ENCODE measurements around the gene PALLD.

The PALLD gene

GRCh38 chr4:168677063-168677462 lies 180.2 kb downstream of the PALLD start:
- Histone ChIP-seq H3K36me3 (ENCODE audit: low read depth) (no peaks in the 10 kb centered on the region), H3K9me3 (ENCODE audit: severe bottlenecking) (no peaks in the 10 kb centered on the region), H3K27ac (ENCODE audit: poor library complexity, severe bottlenecking) (no peak overlapping the region), H3K4me3 (ENCODE audit: severe bottlenecking) (no peak overlapping the region), H3K4me1 (ENCODE audit: insufficient read depth, poor library complexity, severe bottlenecking) (peaks cover 7% of the 10 kb centered on the region), H3K27me3 (ENCODE audit: insufficient read depth, poor library complexity, severe bottlenecking) (no peaks in the 10 kb centered on the region)
- no peak for TF ChIP-seq CTCF (IDR thresholded peaks at IDR 0.05; ENCODE audit: poor library complexity, severe bottlenecking)
- no peak for ATAC-seq (ENCODE audit: low read depth)
- no peak for DNase-seq (ENCODE audit: low spot score)

- H3K4me1 ChIP-seq (ENCODE audit: insufficient read depth, poor library complexity, severe bottlenecking), result peaks cover 7% of the 10 kb centered on the region
- ATAC-seq (ENCODE audit: low read depth) (no peak), DNase-seq (ENCODE audit: low spot score) (no peak)
- no peak overlapping the region for H3K27ac ChIP-seq (ENCODE audit: poor library complexity, severe bottlenecking)
- no peak overlapping the region for H3K4me3 ChIP-seq (ENCODE audit: severe bottlenecking)
- no peaks in the 10 kb centered on the region for H3K36me3 ChIP-seq (ENCODE audit: low read depth)
- no peak for TF ChIP-seq CTCF (IDR thresholded peaks at IDR 0.05; ENCODE audit: poor library complexity, severe bottlenecking)
- no peaks in the 10 kb centered on the region for H3K9me3 ChIP-seq (ENCODE audit: severe bottlenecking)
- no peaks in the 10 kb centered on the region for H3K27me3 ChIP-seq (ENCODE audit: insufficient read depth, poor library complexity, severe bottlenecking)
Measured at GRCh38 chr4:168677879-168678278, 181.0 kb downstream of the PALLD start.

GRCh38 chr4:168678751-168679366 lies 182.0 kb downstream of the PALLD start:
- no peaks in the 10 kb centered on the region for H3K27me3 ChIP-seq (ENCODE audit: insufficient read depth, poor library complexity, severe bottlenecking)
- H3K27ac ChIP-seq (ENCODE audit: poor library complexity, severe bottlenecking), result no peak overlapping the region
- ATAC-seq (ENCODE audit: low read depth), result no peak
- DNase-seq (ENCODE audit: low spot score), result no peak
- no peak for TF ChIP-seq CTCF (IDR thresholded peaks at IDR 0.05; ENCODE audit: poor library complexity, severe bottlenecking)
- H3K9me3 ChIP-seq (ENCODE audit: severe bottlenecking), result no peaks in the 10 kb centered on the region
- H3K4me3 ChIP-seq (ENCODE audit: severe bottlenecking), result no peak overlapping the region
- no peaks in the 10 kb centered on the region for H3K36me3 ChIP-seq (ENCODE audit: low read depth)
- peaks cover 7% of the 10 kb centered on the region for H3K4me1 ChIP-seq (ENCODE audit: insufficient read depth, poor library complexity, severe bottlenecking)

- H3K36me3 ChIP-seq (ENCODE audit: low read depth), result no peaks in the 10 kb centered on the region
- DNase-seq (ENCODE audit: low spot score) (no peak), ATAC-seq (ENCODE audit: low read depth) (no peak)
- H3K27ac ChIP-seq (ENCODE audit: poor library complexity, severe bottlenecking), result peak overlapping the region; percentile 16
- H3K4me3 ChIP-seq (ENCODE audit: severe bottlenecking), result no peak overlapping the region
- no peak for TF ChIP-seq CTCF (IDR thresholded peaks at IDR 0.05; ENCODE audit: poor library complexity, severe bottlenecking)
- no peaks in the 10 kb centered on the region for H3K27me3 ChIP-seq (ENCODE audit: insufficient read depth, poor library complexity, severe bottlenecking)
- no peaks in the 10 kb centered on the region for H3K9me3 ChIP-seq (ENCODE audit: severe bottlenecking)
- H3K4me1 ChIP-seq (ENCODE audit: insufficient read depth, poor library complexity, severe bottlenecking), result peaks cover 7% of the 10 kb centered on the region
Measured at GRCh38 chr4:168679397-168679796, 182.5 kb downstream of the PALLD start.

GRCh38 chr4:168679819-168680218 lies 183.0 kb downstream of the PALLD start:
- ATAC-seq (ENCODE audit: low read depth) (peak; percentile 73; the same call in 2 of the 3 replicates), DNase-seq (ENCODE audit: low spot score) (no peak)
- H3K4me1 ChIP-seq (ENCODE audit: insufficient read depth, poor library complexity, severe bottlenecking), result peaks cover 7% of the 10 kb centered on the region
- no peaks in the 10 kb centered on the region for H3K36me3 ChIP-seq (ENCODE audit: low read depth)
- no peaks in the 10 kb centered on the region for H3K27me3 ChIP-seq (ENCODE audit: insufficient read depth, poor library complexity, severe bottlenecking)
- TF ChIP-seq CTCF (IDR thresholded peaks at IDR 0.05; ENCODE audit: poor library complexity, severe bottlenecking), result no peak
- no peaks in the 10 kb centered on the region for H3K9me3 ChIP-seq (ENCODE audit: severe bottlenecking)
- peak overlapping the region; percentile 16 for H3K27ac ChIP-seq (ENCODE audit: poor library complexity, severe bottlenecking)
- H3K4me3 ChIP-seq (ENCODE audit: severe bottlenecking), result no peak overlapping the region

All from RWPE2 (cell line).